Measurements from ENCODE around the gene TMEM207. TPM values are rescaled to one million over a fixed set of nuclear protein-coding genes. Genes with fewer than 3 reads are reported as not detected.

TMEM207 gene
- total RNA-seq, 1 donor from 2014 or later, result not detected

GRCh38 chr3:190444006-190444405, 5.7 kb downstream of the TMEM207 start:
- DNase-seq, result no peak

- DNase-seq, result no peak
Measured at GRCh38 chr3:190443257-190443656, 6.4 kb downstream of the TMEM207 start.

- DNase-seq, result no peak
Measured at GRCh38 chr3:190442240-190442639, 7.5 kb downstream of the TMEM207 start.

- no peak for DNase-seq
Measured at GRCh38 chr3:190436331-190436730, 13.4 kb downstream of the TMEM207 start.

- DNase-seq, result no peak
Measured at GRCh38 chr3:190435618-190436017, 14.1 kb downstream of the TMEM207 start.

GRCh38 chr3:190433626-190434025, 16.1 kb downstream of the TMEM207 start:
- DNase-seq, result no peak

GRCh38 chr3:190432216-190432615, 17.5 kb downstream of the TMEM207 start:
- no peak for DNase-seq

GRCh38 chr3:190430906-190431305, 18.8 kb downstream of the TMEM207 start:
- no peak for DNase-seq

GRCh38 chr3:190429681-190430080, 20.0 kb downstream of the TMEM207 start:
- DNase-seq, result no peak

GRCh38 chr3:190426806-190427507, 22.7 kb downstream of the TMEM207 start:
- DNase-seq, result no peak

- no peak for DNase-seq
Measured at GRCh38 chr3:190425833-190426232, 23.9 kb downstream of the TMEM207 start.

GRCh38 chr3:190424478-190425439, 24.9 kb downstream of the TMEM207 start:
- no peak for DNase-seq

- DNase-seq, result no peak
Measured at GRCh38 chr3:190424108-190424477, 25.6 kb downstream of the TMEM207 start.

- DNase-seq, result no peak
Measured at GRCh38 chr3:190414297-190414696, 35.4 kb downstream of the TMEM207 start.

- DNase-seq, result no peak
Measured at GRCh38 chr3:190404715-190405114, 45.0 kb downstream of the TMEM207 start.

- no peak for DNase-seq
Measured at GRCh38 chr3:190401963-190402362, 47.7 kb downstream of the TMEM207 start.

GRCh38 chr3:190399677-190400076, 50.0 kb downstream of the TMEM207 start:
- no peak for DNase-seq

- no peak for DNase-seq
Measured at GRCh38 chr3:190397889-190398288, 51.8 kb downstream of the TMEM207 start.

- DNase-seq, result no peak
Measured at GRCh38 chr3:190396001-190396400, 53.7 kb downstream of the TMEM207 start.

GRCh38 chr3:190388703-190389102, 61.0 kb downstream of the TMEM207 start:
- DNase-seq, result no peak

GRCh38 chr3:190387578-190388213, 62.0 kb downstream of the TMEM207 start, which contains the start of gene CLDN16:
TSS of gene CLDN16 (plus strand) at chr3:190388163. CDS start at chr3:190388330, 167 bp downstream.
- DNase-seq, result no peak

- DNase-seq, result no peak
Measured at GRCh38 chr3:190385731-190386688, 63.7 kb downstream of the TMEM207 start.

Data from occipital lobe (tissue), 2 donors.